ENCODE data around the gene PSMA8.
"Not testable (repeated sequence)": the region's sequence is repeated elsewhere in the genome, so short reads cannot be mapped to it uniquely, and the experiment has no call there.

PSMA8 gene

GRCh38 chr18:26230497-26230896, 96.8 kb downstream of the PSMA8 start:
- no peak overlapping the region for H4K8ac ChIP-seq (ENCODE audit: low read length)
- no peak overlapping the region for H3K4ac ChIP-seq (ENCODE audit: low read depth in 1 of 2, low read length in 2 of 2)
- 95% methylated on average over 8 of the region's 8 CpGs for WGBS

DNA sequence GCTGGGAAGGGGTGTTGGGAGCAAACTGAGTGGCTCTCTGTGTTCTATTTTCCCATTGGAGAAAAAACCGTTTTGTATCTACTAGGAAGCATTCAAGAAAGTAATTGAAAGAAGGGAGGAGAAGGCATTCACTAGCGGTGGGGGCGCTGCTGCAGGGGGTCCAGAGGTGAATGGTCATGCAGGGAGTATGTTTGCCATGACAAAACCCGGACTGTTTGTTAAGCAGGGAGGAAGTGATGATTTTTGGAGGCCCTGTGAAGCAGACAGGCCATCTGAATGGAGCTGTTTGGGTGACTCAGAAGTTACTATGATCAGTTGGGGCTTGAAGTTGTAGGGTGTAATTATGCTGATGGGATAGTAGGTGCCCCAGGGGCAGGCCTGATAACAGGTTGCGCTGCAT, 99.5 kb downstream of the PSMA8 start:
- Histone ChIP-seq H3K4me2 (ENCODE audit: low read length, poor library complexity, severe bottlenecking) (no peak overlapping the region), H2BK120ac (ENCODE audit: low read depth, low read length) (no peak overlapping the region), H3K79me1 (replicated peaks; ENCODE audit: low read length, poor library complexity, severe bottlenecking) (peaks cover 7% of the 10 kb centered on the region), H3K14ac (ENCODE audit: low read length in 2 of 2) (no peak overlapping the region), H2BK15ac (ENCODE audit: low read depth, poor library complexity, severe bottlenecking) (no peak overlapping the region), H3K4me3 (ENCODE audit: insufficient read depth in 1 of 2, low read depth in 1 of 2, low read length in 2 of 2) (no peak overlapping the region), H2AK5ac (ENCODE audit: low read length, severe bottlenecking) (no peak overlapping the region), H3K9me3 (ENCODE audit: control insufficient read depth, low read length) (no peaks in the 10 kb centered on the region), H3K4ac (ENCODE audit: low read depth in 1 of 2, low read length in 2 of 2) (no peak overlapping the region), H2BK5ac (ENCODE audit: low read depth, low read length, poor library complexity, severe bottlenecking) (no peak overlapping the region), H3K36me3 (ENCODE audit: control insufficient read depth in 1 of 2, insufficient read depth in 2 of 2, low read depth in 1 of 2, low read length in 2 of 2) (no peaks in the 10 kb centered on the region), H2AFZ (ENCODE audit: low read depth, low read length) (no peak overlapping the region), H3K18ac (ENCODE audit: low read depth in 1 of 2, low read length in 2 of 2) (no peak overlapping the region), H4K8ac (ENCODE audit: low read length) (no peak overlapping the region), H3K27ac (ENCODE audit: low read length, poor library complexity, severe bottlenecking) (no peak overlapping the region), H3K23ac (ENCODE audit: low read length in 2 of 2) (no peak overlapping the region), H3K4me1 (ENCODE audit: control insufficient read depth, insufficient read depth, low read depth, low read length) (no peaks in the 10 kb centered on the region), H4K91ac (ENCODE audit: low read length) (no peak overlapping the region), H3K27me3 (ENCODE audit: control insufficient read depth in 1 of 2, insufficient read depth in 1 of 2, low read length in 2 of 2) (no peaks in the 10 kb centered on the region), H3K9ac (ENCODE audit: low read length) (no peak overlapping the region), H2BK12ac (ENCODE audit: low read length in 2 of 2) (no peak overlapping the region)
- 48% methylated on average over 5 of the region's 5 CpGs for WGBS
- DNase-seq, result no peak

More at GRCh38 chr18:26230497-26230896, 96.8 kb downstream of the PSMA8 start:
- Histone ChIP-seq H3K4me2 (ENCODE audit: low read length, poor library complexity, severe bottlenecking) (no peak overlapping the region), H3K18ac (ENCODE audit: low read depth in 1 of 2, low read length in 2 of 2) (no peak overlapping the region), H3K9ac (ENCODE audit: low read length) (no peak overlapping the region), H3K27me3 (ENCODE audit: control insufficient read depth in 1 of 2, insufficient read depth in 1 of 2, low read length in 2 of 2) (no peaks in the 10 kb centered on the region), H3K79me1 (replicated peaks; ENCODE audit: low read length, poor library complexity, severe bottlenecking) (peaks cover 9% of the 10 kb centered on the region), H3K9me3 (ENCODE audit: control insufficient read depth, low read length) (no peaks in the 10 kb centered on the region), H3K14ac (ENCODE audit: low read length in 2 of 2) (no peak overlapping the region), H2AK5ac (ENCODE audit: low read length, severe bottlenecking) (no peak overlapping the region), H2BK5ac (ENCODE audit: low read depth, low read length, poor library complexity, severe bottlenecking) (no peak overlapping the region), H2BK120ac (ENCODE audit: low read depth, low read length) (no peak overlapping the region), H3K23ac (ENCODE audit: low read length in 2 of 2) (no peak overlapping the region), H3K36me3 (ENCODE audit: control insufficient read depth in 1 of 2, insufficient read depth in 2 of 2, low read depth in 1 of 2, low read length in 2 of 2) (no peaks in the 10 kb centered on the region), H3K4me3 (ENCODE audit: insufficient read depth in 1 of 2, low read depth in 1 of 2, low read length in 2 of 2) (no peak overlapping the region), H2BK12ac (ENCODE audit: low read length in 2 of 2) (no peak overlapping the region), H3K4me1 (ENCODE audit: control insufficient read depth, insufficient read depth, low read depth, low read length) (peaks cover 5% of the 10 kb centered on the region), H2AFZ (ENCODE audit: low read depth, low read length) (no peak overlapping the region), H4K91ac (ENCODE audit: low read length) (no peak overlapping the region), H3K27ac (ENCODE audit: low read length, poor library complexity, severe bottlenecking) (no peak overlapping the region), H2BK15ac (ENCODE audit: low read depth, poor library complexity, severe bottlenecking) (no peak overlapping the region)
- no peak for DNase-seq

- H2BK5ac ChIP-seq (ENCODE audit: low read depth, low read length, poor library complexity, severe bottlenecking); H3K27me3 ChIP-seq (ENCODE audit: control insufficient read depth in 1 of 2, insufficient read depth in 1 of 2, low read length in 2 of 2); H3K9ac ChIP-seq (ENCODE audit: low read length); H3K4me3 ChIP-seq (ENCODE audit: insufficient read depth in 1 of 2, low read depth in 1 of 2, low read length in 2 of 2); H2AFZ ChIP-seq (ENCODE audit: low read depth, low read length); H3K18ac ChIP-seq (ENCODE audit: low read depth in 1 of 2, low read length in 2 of 2); H3K14ac ChIP-seq (ENCODE audit: low read length in 2 of 2); H3K4me1 ChIP-seq (ENCODE audit: control insufficient read depth, insufficient read depth, low read depth, low read length); H4K91ac ChIP-seq (ENCODE audit: low read length); H2BK12ac ChIP-seq (ENCODE audit: low read length in 2 of 2); H2AK5ac ChIP-seq (ENCODE audit: low read length, severe bottlenecking); DNase-seq; H3K23ac ChIP-seq (ENCODE audit: low read length in 2 of 2); H4K8ac ChIP-seq (ENCODE audit: low read length); H2BK15ac ChIP-seq (ENCODE audit: low read depth, poor library complexity, severe bottlenecking); H3K79me1 ChIP-seq (replicated peaks; ENCODE audit: low read length, poor library complexity, severe bottlenecking); H2BK120ac ChIP-seq (ENCODE audit: low read depth, low read length); H3K4ac ChIP-seq (ENCODE audit: low read depth in 1 of 2, low read length in 2 of 2); H3K36me3 ChIP-seq (ENCODE audit: control insufficient read depth in 1 of 2, insufficient read depth in 2 of 2, low read depth in 1 of 2, low read length in 2 of 2); H3K4me2 ChIP-seq (ENCODE audit: low read length, poor library complexity, severe bottlenecking); H3K9me3 ChIP-seq (ENCODE audit: control insufficient read depth, low read length); H3K27ac ChIP-seq (ENCODE audit: low read length, poor library complexity, severe bottlenecking): not testable (repeated sequence)
- 100% methylated on average over 1 of the region's 2 CpGs for WGBS
Observed at GRCh38 chr18:26237363-26237762, 103.7 kb downstream of the PSMA8 start.

- not testable (repeated sequence) for H4K91ac ChIP-seq (ENCODE audit: low read length); H2BK5ac ChIP-seq (ENCODE audit: low read depth, low read length, poor library complexity, severe bottlenecking); H3K9ac ChIP-seq (ENCODE audit: low read length); H3K4me1 ChIP-seq (ENCODE audit: control insufficient read depth, insufficient read depth, low read depth, low read length); H3K4me3 ChIP-seq (ENCODE audit: insufficient read depth in 1 of 2, low read depth in 1 of 2, low read length in 2 of 2); H2BK15ac ChIP-seq (ENCODE audit: low read depth, poor library complexity, severe bottlenecking); H2AK5ac ChIP-seq (ENCODE audit: low read length, severe bottlenecking); H3K14ac ChIP-seq (ENCODE audit: low read length in 2 of 2); H3K27me3 ChIP-seq (ENCODE audit: control insufficient read depth in 1 of 2, insufficient read depth in 1 of 2, low read length in 2 of 2); H3K4me2 ChIP-seq (ENCODE audit: low read length, poor library complexity, severe bottlenecking); H3K4ac ChIP-seq (ENCODE audit: low read depth in 1 of 2, low read length in 2 of 2); DNase-seq; H3K27ac ChIP-seq (ENCODE audit: low read length, poor library complexity, severe bottlenecking); H2BK120ac ChIP-seq (ENCODE audit: low read depth, low read length); H3K23ac ChIP-seq (ENCODE audit: low read length in 2 of 2); H3K36me3 ChIP-seq (ENCODE audit: control insufficient read depth in 1 of 2, insufficient read depth in 2 of 2, low read depth in 1 of 2, low read length in 2 of 2); H3K79me1 ChIP-seq (replicated peaks; ENCODE audit: low read length, poor library complexity, severe bottlenecking); H3K18ac ChIP-seq (ENCODE audit: low read depth in 1 of 2, low read length in 2 of 2); H3K9me3 ChIP-seq (ENCODE audit: control insufficient read depth, low read length); H2BK12ac ChIP-seq (ENCODE audit: low read length in 2 of 2); H4K8ac ChIP-seq (ENCODE audit: low read length); H2AFZ ChIP-seq (ENCODE audit: low read depth, low read length)
- 100% methylated on average over 2 of the region's 4 CpGs for WGBS
Observed at GRCh38 chr18:26238718-26239117, 105.0 kb downstream of the PSMA8 start.

Data from mesenchymal stem cell (in vitro differentiated cells and primary cell).